Panc1 (cell line): ENCODE measurements around the gene CIC. TPM values are rescaled to one million over a fixed set of nuclear protein-coding genes. Genes with fewer than 3 reads are reported as not detected.
"Not testable (repeated sequence)": the region's sequence is repeated elsewhere in the genome, so short reads cannot be mapped to it uniquely, and the experiment has no call there.

ENCODE experiments used
- ATAC-seq: fragments of 200-7000 bp; cut with Tn5 transposase; 2 replicates; pipeline ENCODE4 v1.9.1; 2020; ENCODE audit warnings: mild to moderate bottlenecking, moderate library complexity
- BruUV-seq: library from RNA; stranded (reverse); fragments of 400-500 nt; replicated peaks from 2 replicates; lab custom pipeline; 2021; lab: Mats Ljungman, UMichigan
- CTCF ChIA-PET: fragments of 300-600 bp; sonication (Branson Sonifier 250); formaldehyde crosslinking; loops from one replicate; lab custom pipeline; 2022; ENCODE audit warnings: antibody characterized with exemption; lab: Charles Lee
- POLR2A ChIA-PET: fragments of 300-600 bp; sonication (Branson Sonifier 250); formaldehyde crosslinking; loops from one replicate; lab custom pipeline; 2022; ENCODE audit warnings: antibody characterized with exemption; lab: Charles Lee
- DNase-seq: peaks from one replicate; pipeline ENCODE4 v3.0.0-alpha.2; 2010; ENCODE audit warnings: low read depth, low spot score
- H3K27ac ChIP-seq: 2 replicates; pipeline ENCODE4 v1.5.1; 2011; ENCODE audit warnings: mild to moderate bottlenecking, low read length, inconsistent platforms
- H3K27me3 ChIP-seq: fragments of 200-500 bp; sonication (Bioruptor generic); 2 replicates; pipeline ENCODE4 v1.6.0; 2014; ENCODE audit warnings: low read length, inconsistent platforms; ENCODE audit not compliant: control insufficient read depth, insufficient read depth
- H3K36me3 ChIP-seq: fragments of 200-500 bp; sonication (Bioruptor generic); 2 replicates; pipeline ENCODE4 v1.5.1; 2014; ENCODE audit warnings: inconsistent platforms, mild to moderate bottlenecking, low read length, moderate library complexity; ENCODE audit not compliant: control insufficient read depth, insufficient read depth
- H3K4me1 ChIP-seq: 2 replicates; pipeline ENCODE4 v1.5.1; 2011; ENCODE audit warnings: inconsistent platforms, mild to moderate bottlenecking, low read length, moderate library complexity; ENCODE audit not compliant: control insufficient read depth, insufficient read depth
- H3K4me3 ChIP-seq, 2 experiments: 2 replicates each; pipeline ENCODE4 v1.5.1; 2011 to 2012; ENCODE audit warnings: low read depth in 2 of 2, low read length in 2 of 2, mild to moderate bottlenecking in 2 of 2, inconsistent platforms in 1 of 2, moderate library complexity in 1 of 2
- H3K9me3 ChIP-seq: fragments of 200-500 bp; sonication (Bioruptor generic); 2 replicates; pipeline ENCODE4 v1.5.1; 2014; ENCODE audit warnings: low read depth, mild to moderate bottlenecking, inconsistent platforms, low read length, moderate library complexity; ENCODE audit not compliant: control insufficient read depth, insufficient read depth
- CTCF ChIP-seq: fragments of 450-650 bp; IDR thresholded peaks from 2 replicates; pipeline ENCODE4 v1.5.1; 2017; ENCODE audit warnings: mild to moderate bottlenecking
- POLR2AphosphoS5 ChIP-seq: IDR thresholded peaks from 2 replicates; pipeline ENCODE4 v1.6.1; 2012; ENCODE audit warnings: mild to moderate bottlenecking, low read depth, low read length, moderate library complexity
- REST ChIP-seq, 2 experiments: IDR thresholded peaks; 2 replicates each; pipeline ENCODE4 v1.6.1; 2011 to 2012; ENCODE audit warnings: low read depth in 2 of 2, control low read depth in 1 of 2, low read length in 1 of 2, mild to moderate bottlenecking in 1 of 2, moderate library complexity in 1 of 2; ENCODE audit not compliant: insufficient read depth in 1 of 2
- SIN3A ChIP-seq: IDR thresholded peaks from 2 replicates; pipeline ENCODE4 v1.6.1; 2012; ENCODE audit warnings: low read depth, mild to moderate bottlenecking, low read length, moderate library complexity, borderline replicate concordance; ENCODE audit not compliant: insufficient read depth
- TCF7L2 ChIP-seq: IDR thresholded peaks from 2 replicates; pipeline ENCODE4 v1.6.1; 2011; ENCODE audit warnings: mild to moderate bottlenecking, low read depth, low read length, inconsistent platforms
- in situ Hi-C: cut with HindIII; loops from 2 replicates; pipeline ENCODE4 v1.10.0; 2016; ENCODE audit warnings: low sequenced_read_pairs, low pct_unique_long_range_greater_than_20kb
- intact Hi-C: fragments of 100-400 bp; cut with micrococcal nuclease; formaldehyde crosslinking; loops from one replicate; pipeline ENCODE4 v1.10.0; 2022; ENCODE audit not compliant: unreplicated experiment
- total RNA-seq: library from RNA; stranded (reverse); gene quantifications from one replicate; pipeline ENCODE4 v1.2.1, GENCODE V29; 2021; ENCODE audit not compliant: unreplicated experiment

The CIC gene
- total RNA-seq, 1 experiment from 2014 or later: 67.4 TPM

- ATAC-seq: no peak
- in situ Hi-C loops: no loop called here
Measured at GRCh38 chr19:42328854-42329253, 59.8 kb downstream of the CIC start.

GRCh38 chr19:42330241-42330711 lies 61.2 kb downstream of the CIC start:
- Histone ChIP-seq H3K27ac (no peak overlapping the region), H3K9me3 (no peaks in the 10 kb centered on the region), H3K4me1 (no peaks in the 10 kb centered on the region; the same call in 1 of the 2 replicates), H3K4me3 (no peak overlapping the region), H3K36me3 (no peaks in the 10 kb centered on the region; the same call in 1 of the 2 replicates), H3K27me3 (no peaks in the 10 kb centered on the region)
- ChIA-PET POLR2A (no interaction called here), CTCF (no interaction called here)
- DNase-seq (no peak), ATAC-seq (no peak)
- no TSS peak for BruUV-seq
- in situ Hi-C loops (no loop called here), intact Hi-C loops (no loop called here)
- TF ChIP-seq CTCF (no peak), SIN3A (no peak), REST (IDR thresholded peaks at IDR 0.05; ENCODE audit: insufficient read depth in 1 of 2, low read depth in 2 of 2, low read length in 1 of 2) (no peak), TCF7L2 (no peak), POLR2AphosphoS5 (no peak)

More at GRCh38 chr19:42328854-42329253, 59.8 kb downstream of the CIC start:
- Histone ChIP-seq H3K36me3 (no peaks in the 10 kb centered on the region; the same call in 1 of the 2 replicates), H3K27ac (no peak overlapping the region), H3K4me1 (no peaks in the 10 kb centered on the region; the same call in 1 of the 2 replicates), H3K9me3 (no peaks in the 10 kb centered on the region), H3K27me3 (no peaks in the 10 kb centered on the region), H3K4me3 (no peak overlapping the region)
- POLR2A ChIA-PET: no interaction called here
- CTCF ChIA-PET: no interaction called here
- intact Hi-C loops: no loop called here
- BruUV-seq: no TSS peak
- TF ChIP-seq CTCF: no peak
- TF ChIP-seq TCF7L2: no peak
- no peak for TF ChIP-seq REST (IDR thresholded peaks at IDR 0.05; ENCODE audit: insufficient read depth in 1 of 2, low read depth in 2 of 2, low read length in 1 of 2)
- TF ChIP-seq POLR2AphosphoS5: no peak
- TF ChIP-seq SIN3A: no peak
- no peak for DNase-seq

GRCh38 chr19:42331333-42331732 lies 62.3 kb downstream of the CIC start:
- H3K36me3 ChIP-seq, BruUV-seq, H3K4me1 ChIP-seq, H3K9me3 ChIP-seq, CTCF ChIA-PET, in situ Hi-C loops, H3K27me3 ChIP-seq, POLR2A ChIA-PET, H3K4me3 ChIP-seq, H3K27ac ChIP-seq, intact Hi-C loops, ATAC-seq, DNase-seq: not testable (repeated sequence)
